ENCODE results near the gene TRMT1L.

DNA sequence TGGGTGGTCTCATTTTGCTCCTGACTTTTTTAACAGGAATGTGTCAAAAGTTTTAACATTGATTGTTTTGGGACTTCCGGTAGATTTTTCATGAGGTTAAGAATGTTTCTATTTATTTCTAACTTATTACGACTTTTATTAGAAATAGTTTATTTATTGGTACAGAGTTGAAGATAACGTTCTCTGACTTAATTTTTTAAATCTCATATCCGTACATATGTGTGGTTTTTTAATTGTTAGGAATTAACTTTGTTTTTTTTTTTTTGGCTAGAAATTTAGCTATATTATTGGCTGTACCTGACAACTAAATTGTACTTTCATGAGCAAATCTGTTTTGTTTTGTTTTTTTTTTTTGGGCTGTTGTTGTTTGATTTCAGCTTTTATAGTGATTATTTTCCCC is 79.4 kb downstream of the TRMT1L start:
- TF ChIP-seq POLR2AphosphoS5 (IDR thresholded peaks at IDR 0.05; ENCODE audit: low read depth, low read length) = no peak
- TF ChIP-seq, protein P1, sequence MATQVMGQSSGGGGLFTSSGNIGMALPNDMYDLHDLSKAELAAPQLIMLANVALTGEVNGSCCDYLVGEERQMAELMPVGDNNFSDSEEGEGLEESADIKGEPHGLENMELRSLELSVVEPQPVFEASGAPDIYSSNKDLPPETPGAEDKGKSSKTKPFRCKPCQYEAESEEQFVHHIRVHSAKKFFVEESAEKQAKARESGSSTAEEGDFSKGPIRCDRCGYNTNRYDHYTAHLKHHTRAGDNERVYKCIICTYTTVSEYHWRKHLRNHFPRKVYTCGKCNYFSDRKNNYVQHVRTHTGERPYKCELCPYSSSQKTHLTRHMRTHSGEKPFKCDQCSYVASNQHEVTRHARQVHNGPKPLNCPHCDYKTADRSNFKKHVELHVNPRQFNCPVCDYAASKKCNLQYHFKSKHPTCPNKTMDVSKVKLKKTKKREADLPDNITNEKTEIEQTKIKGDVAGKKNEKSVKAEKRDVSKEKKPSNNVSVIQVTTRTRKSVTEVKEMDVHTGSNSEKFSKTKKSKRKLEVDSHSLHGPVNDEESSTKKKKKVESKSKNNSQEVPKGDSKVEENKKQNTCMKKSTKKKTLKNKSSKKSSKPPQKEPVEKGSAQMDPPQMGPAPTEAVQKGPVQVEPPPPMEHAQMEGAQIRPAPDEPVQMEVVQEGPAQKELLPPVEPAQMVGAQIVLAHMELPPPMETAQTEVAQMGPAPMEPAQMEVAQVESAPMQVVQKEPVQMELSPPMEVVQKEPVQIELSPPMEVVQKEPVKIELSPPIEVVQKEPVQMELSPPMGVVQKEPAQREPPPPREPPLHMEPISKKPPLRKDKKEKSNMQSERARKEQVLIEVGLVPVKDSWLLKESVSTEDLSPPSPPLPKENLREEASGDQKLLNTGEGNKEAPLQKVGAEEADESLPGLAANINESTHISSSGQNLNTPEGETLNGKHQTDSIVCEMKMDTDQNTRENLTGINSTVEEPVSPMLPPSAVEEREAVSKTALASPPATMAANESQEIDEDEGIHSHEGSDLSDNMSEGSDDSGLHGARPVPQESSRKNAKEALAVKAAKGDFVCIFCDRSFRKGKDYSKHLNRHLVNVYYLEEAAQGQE (IDR thresholded peaks at IDR 0.05; ENCODE audit: insufficient read depth in 1 of 2, low read depth in 2 of 2, low read length in 2 of 2) = no peak

Data from PFSK-1 (cell line).